GM12865 (cell line): Measurements from ENCODE around the gene NDFIP2.
"Not testable (repeated sequence)": the region's sequence is repeated elsewhere in the genome, so short reads cannot be mapped to it uniquely, and the experiment has no call there.

Experiments used
- DNase-seq: peaks from one replicate; pipeline ENCODE4 v3.0.0; 2010; ENCODE audit warnings: low read depth
- H3K4me3 ChIP-seq: 2 replicates; pipeline ENCODE4 v1.5.1; 2011; ENCODE audit warnings: mild to moderate bottlenecking, low read depth, low read length, control low read depth
- TF ChIP-seq, protein P1 (sequence below): IDR thresholded peaks from 2 replicates; pipeline ENCODE4 v1.5.1; 2011; ENCODE audit warnings: low read length, control low read depth, low read depth, inconsistent platforms; ENCODE audit not compliant: insufficient read depth; ENCODE audit errors: missing control alignments

The NDFIP2 gene

DNA sequence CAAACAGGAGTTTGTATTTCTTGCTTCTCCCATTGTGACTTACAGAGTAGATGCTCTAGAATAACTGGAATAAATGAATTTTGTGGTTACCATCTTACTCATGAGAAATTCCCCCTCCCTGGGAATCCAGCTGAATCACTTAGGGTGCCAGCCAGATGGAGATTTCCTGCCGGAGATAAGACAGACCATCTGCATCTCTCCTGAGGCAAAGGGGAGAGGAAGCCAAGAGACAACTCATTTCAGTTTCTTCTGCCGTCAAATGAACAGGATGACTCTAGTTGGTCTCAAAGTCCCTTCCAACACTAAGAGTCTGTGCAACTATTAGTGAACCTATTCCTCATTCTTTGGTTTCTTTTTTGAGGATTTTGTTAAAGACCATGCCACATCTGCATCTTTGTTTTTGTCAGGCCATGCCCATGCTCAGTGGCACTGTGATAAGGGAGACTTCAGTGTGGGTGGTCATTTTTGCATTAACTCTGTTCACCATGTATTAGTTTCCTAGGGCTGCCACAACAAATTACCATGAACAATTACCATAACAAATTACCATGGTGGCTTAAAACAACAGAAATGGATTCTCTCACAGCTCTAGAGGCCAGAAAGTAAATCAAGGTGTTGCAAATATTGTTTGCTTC is 112.8 kb downstream of the NDFIP2 start:
- H3K4me3 ChIP-seq = no peak overlapping the region
- no peak for DNase-seq
- TF ChIP-seq, protein P1, sequence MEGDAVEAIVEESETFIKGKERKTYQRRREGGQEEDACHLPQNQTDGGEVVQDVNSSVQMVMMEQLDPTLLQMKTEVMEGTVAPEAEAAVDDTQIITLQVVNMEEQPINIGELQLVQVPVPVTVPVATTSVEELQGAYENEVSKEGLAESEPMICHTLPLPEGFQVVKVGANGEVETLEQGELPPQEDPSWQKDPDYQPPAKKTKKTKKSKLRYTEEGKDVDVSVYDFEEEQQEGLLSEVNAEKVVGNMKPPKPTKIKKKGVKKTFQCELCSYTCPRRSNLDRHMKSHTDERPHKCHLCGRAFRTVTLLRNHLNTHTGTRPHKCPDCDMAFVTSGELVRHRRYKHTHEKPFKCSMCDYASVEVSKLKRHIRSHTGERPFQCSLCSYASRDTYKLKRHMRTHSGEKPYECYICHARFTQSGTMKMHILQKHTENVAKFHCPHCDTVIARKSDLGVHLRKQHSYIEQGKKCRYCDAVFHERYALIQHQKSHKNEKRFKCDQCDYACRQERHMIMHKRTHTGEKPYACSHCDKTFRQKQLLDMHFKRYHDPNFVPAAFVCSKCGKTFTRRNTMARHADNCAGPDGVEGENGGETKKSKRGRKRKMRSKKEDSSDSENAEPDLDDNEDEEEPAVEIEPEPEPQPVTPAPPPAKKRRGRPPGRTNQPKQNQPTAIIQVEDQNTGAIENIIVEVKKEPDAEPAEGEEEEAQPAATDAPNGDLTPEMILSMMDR = no peak

DNA sequence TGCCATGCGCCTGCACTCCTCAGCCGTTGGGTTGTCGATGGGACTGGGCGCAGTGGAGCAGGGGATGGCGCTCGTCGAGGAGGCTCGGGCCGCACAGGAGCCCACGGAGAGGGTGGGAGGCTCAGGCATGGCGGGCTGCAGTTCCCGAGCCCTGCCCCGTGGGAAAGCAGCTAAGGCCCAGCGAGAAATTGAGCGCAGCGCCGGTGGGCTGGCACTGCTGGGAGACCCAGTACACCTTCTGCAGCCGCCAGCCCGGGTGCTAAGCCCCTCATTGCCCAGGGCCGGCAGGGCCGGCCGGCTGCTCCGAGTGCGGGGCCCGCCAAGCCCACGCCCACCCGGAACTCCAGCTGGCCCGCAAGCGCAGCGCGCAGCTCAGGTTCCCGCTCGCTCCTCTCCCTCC is 119.2 kb downstream of the NDFIP2 start:
- H3K4me3 ChIP-seq, DNase-seq: not testable (repeated sequence)

DNA sequence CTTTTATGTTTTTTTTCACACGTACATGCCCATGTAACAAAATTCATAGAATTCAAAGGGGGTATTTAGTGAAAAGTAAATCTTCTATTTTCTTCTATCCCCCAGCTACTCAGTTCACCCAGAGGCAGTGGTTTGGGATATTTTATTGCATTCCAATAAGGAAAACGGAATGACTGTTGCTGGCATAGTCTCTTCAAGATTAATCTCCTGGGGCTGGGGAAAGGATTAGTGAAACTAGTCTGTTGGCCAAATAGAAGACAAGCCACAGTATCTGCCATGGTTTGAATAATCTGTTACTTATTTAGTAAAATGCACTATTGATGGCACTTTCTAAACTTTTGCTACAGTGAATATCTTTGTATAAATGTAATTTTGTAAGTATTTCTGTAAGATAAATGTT is 122.0 kb downstream of the NDFIP2 start:
- TF ChIP-seq, protein P1 = no peak
- no peak overlapping the region for H3K4me3 ChIP-seq
- DNase-seq = no peak

DNA sequence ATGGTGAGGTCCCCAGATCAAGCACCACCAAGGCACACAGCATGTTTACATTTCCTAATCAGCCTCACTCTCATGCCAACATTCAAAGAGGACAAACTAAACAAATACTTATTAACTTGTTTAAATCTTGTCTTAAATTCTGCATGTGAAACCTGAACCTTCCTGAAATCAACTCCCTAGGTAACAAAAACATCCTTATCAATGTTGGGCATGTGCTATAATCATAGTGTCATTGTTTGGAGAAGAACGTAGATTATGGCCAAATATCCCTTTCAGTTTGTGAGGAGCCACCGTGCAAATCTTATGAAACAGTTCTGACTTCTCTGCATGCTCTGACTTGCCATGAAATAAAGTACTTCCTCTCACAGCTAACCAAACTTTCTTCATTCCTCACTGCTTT is 123.8 kb downstream of the NDFIP2 start:
- no peak overlapping the region for H3K4me3 ChIP-seq
- TF ChIP-seq, protein P1 = no peak
- no peak for DNase-seq
